BLaER1 (cell line): Measurements from ENCODE around the gene CLIC4.
"Not testable (repeated sequence)": the region's sequence is repeated elsewhere in the genome, so short reads cannot be mapped to it uniquely, and the experiment has no call there.

ENCODE experiments used
- H3K27ac ChIP-seq: shearing (Covaris generic); formaldehyde crosslinking; 2 replicates; pipeline ENCODE4 v1.8.1; 2022
- H3K27me3 ChIP-seq: shearing (Covaris generic); formaldehyde crosslinking; 2 replicates; pipeline ENCODE4 v1.8.1; 2022
- H3K36me3 ChIP-seq: shearing (Covaris generic); formaldehyde crosslinking; 2 replicates; pipeline ENCODE4 v1.8.1; 2022
- H3K4me1 ChIP-seq: shearing (Covaris generic); formaldehyde crosslinking; 2 replicates; pipeline ENCODE4 v1.8.1; 2022
- H3K4me2 ChIP-seq: shearing (Covaris generic); formaldehyde crosslinking; 2 replicates; pipeline ENCODE4 v1.8.1; 2022
- H3K4me3 ChIP-seq: shearing (Covaris generic); formaldehyde crosslinking; 2 replicates; pipeline ENCODE4 v1.8.1; 2022
- H3K9ac ChIP-seq: shearing (Covaris generic); formaldehyde crosslinking; 2 replicates; pipeline ENCODE4 v1.8.1; 2022
- H3K9me3 ChIP-seq: shearing (Covaris generic); formaldehyde crosslinking; 2 replicates; pipeline ENCODE4 v1.8.1; 2022
- H4K20me1 ChIP-seq: shearing (Covaris generic); formaldehyde crosslinking; 2 replicates; pipeline ENCODE4 v1.8.1; 2022
- Cebpa-rat ChIP-seq: shearing (Covaris generic); IDR thresholded peaks from 2 replicates; pipeline ENCODE4 v1.8.1; 2022

CLIC4 gene

DNA sequence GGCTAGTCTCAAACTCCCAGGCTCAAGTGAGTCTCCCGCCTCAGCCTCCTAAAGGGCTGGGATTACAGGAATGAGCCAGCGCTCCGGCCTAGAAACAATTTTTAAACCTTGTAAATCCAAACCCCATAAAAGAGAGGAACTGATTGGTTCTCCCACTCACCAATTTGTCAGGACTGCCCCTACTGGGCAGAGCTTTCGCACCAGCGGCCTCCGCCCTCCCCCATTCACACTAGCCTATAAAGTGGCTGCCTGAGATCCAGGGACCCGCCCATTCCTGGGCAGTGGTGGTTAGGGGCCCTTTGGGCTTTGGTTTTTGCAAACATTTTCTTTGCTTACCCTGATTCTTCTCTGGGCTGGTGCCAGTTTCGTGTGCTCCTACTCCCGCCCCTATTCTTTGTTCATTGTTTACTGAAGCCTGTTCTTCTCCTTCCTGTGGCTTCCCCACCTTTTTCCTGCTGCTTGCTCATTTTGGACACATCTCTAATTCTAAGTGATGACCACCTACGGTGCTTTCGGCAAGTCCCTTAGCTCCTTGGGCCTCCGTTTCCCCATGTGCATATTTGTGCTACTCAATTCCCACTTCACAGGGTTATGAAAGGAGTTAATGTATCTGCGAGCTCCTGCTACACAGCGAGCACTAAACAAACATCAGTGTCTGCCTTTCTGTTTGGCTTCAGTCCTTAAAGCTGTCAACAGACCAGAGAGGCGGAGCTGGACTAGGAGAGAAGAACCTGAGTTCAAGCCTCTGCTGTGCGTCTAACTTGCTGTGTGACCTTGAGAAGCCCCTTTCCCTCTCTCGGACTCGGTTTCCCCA lies 39.8 kb upstream of the CLIC4 start:
- Histone ChIP-seq H3K9ac (peak overlapping the region; percentile 38; the same call in 1 of the 2 replicates), H3K4me1 (peaks cover 55% of the 10 kb centered on the region), H3K4me3 (peak overlapping the region; percentile 44; the same call in 1 of the 2 replicates), H3K4me2 (peak overlapping the region; percentile 83), H3K27me3 (no peaks in the 10 kb centered on the region), H3K36me3 (no peaks in the 10 kb centered on the region), H3K9me3 (no peaks in the 10 kb centered on the region), H3K27ac (peak overlapping the region; percentile 67), H4K20me1 (no peaks in the 10 kb centered on the region)
- no peak for TF ChIP-seq Cebpa-rat

DNA sequence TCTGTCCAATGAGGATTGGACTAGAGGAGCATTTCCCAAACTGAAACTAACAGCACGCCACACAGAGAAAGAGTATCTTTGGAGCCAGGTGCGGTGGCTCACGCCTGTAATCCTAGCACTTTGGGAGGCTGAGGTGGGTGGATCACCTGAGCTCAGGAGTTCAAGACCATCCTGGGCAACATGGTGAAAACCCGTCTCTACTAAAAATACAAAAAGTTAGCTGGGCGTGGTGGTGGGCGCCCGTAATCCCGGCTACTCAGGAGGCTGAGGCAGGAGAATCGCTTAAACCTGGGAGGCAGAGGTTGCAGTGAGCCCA lies 39.2 kb upstream of the CLIC4 start:
- not testable (repeated sequence) for H3K27me3 ChIP-seq, H3K36me3 ChIP-seq, H4K20me1 ChIP-seq, H3K9ac ChIP-seq, H3K9me3 ChIP-seq
- H3K27ac ChIP-seq, result peak overlapping the region; percentile 47; the same call in 1 of the 2 replicates
- H3K4me2 ChIP-seq, result peak overlapping the region; percentile 83
- peaks cover 53% of the 10 kb centered on the region for H3K4me1 ChIP-seq
- H3K4me3 ChIP-seq, result peak overlapping the region; percentile 44; the same call in 1 of the 2 replicates

DNA sequence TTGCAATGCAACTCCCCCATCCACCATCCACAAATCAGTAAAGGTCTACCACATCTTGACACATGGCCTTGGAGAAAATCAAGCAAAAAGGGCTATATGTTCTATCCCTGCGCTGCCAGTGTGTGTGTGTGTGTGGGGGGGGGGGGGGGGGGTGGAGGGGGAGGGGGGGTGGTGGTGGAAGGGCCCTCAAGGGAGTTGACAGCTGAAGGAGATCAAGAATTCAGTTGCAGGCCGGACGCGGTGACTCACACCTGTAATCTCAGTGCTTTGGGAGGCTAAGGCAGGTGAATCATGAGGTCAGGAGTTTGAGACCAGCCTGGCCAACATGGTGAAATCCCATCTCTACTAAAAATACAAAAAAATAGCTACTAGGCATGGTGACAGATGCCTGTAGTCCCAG lies 37.6 kb upstream of the CLIC4 start:
- H3K4me3 ChIP-seq, result no peak overlapping the region
- no peak overlapping the region for H3K27ac ChIP-seq
- H3K4me2 ChIP-seq, result peak overlapping the region; percentile 83
- no peak overlapping the region for H3K9ac ChIP-seq
- no peak for TF ChIP-seq Cebpa-rat
- H3K4me1 ChIP-seq, result peaks cover 53% of the 10 kb centered on the region
- no peaks in the 10 kb centered on the region for H3K9me3 ChIP-seq
- no peaks in the 10 kb centered on the region for H3K27me3 ChIP-seq
- no peaks in the 10 kb centered on the region for H4K20me1 ChIP-seq
- no peaks in the 10 kb centered on the region for H3K36me3 ChIP-seq

DNA sequence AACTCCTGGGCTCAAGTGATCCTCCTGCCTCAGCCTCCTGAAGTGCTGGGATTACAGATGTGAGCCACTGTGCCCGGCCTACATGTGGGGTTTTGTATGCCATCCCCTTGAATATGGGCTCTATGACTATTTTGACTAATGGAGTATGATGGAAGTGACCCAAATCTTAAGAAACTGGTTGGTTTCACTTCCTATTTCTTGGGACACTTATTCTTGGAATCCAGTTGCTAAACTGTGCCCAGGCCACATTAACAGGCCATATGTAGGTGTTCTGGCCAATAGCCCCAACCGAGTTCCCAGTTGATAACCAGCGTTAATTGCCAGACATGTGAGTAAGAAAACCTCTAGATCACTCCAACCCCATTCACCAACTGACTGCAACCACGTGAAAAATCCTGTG lies 36.3 kb upstream of the CLIC4 start:
- no peaks in the 10 kb centered on the region for H4K20me1 ChIP-seq
- no peaks in the 10 kb centered on the region for H3K27me3 ChIP-seq
- no peak overlapping the region for H3K27ac ChIP-seq
- H3K36me3 ChIP-seq, result no peaks in the 10 kb centered on the region
- H3K4me1 ChIP-seq, result peaks cover 53% of the 10 kb centered on the region
- no peak for TF ChIP-seq Cebpa-rat
- no peak overlapping the region for H3K4me3 ChIP-seq
- no peaks in the 10 kb centered on the region for H3K9me3 ChIP-seq
- no peak overlapping the region for H3K9ac ChIP-seq
- H3K4me2 ChIP-seq, result peak overlapping the region; percentile 45

DNA sequence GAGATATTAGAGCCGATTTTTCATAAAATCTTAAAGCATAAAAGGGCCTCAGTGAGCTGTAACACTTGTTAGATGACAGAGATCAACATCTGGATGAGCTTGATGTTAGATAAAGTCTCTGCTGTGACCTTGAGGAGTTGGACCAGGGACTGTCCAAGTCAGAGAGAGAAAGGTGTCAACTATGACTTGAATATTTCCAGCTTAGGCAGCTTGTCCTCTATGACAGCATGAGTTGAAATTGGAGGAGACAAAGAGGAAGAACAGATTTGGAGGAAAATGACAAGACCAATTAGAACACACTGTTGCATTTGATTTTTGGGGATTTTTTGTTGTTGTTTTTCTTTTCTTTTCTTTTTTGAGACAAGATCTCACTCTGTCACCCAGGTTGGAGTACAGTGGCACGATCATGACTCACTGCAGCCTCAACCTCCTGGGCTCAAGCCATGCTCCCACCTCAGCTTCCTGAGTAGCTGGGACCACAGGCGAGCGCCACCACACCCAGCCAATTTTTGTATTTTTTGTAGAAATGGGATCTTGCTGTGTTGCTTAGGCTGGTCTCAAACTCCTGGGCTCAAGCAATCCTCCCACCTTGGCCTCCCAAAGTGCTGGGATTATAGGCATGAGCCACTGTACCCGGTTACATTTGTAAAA lies 35.3 kb upstream of the CLIC4 start:
- peaks cover 46% of the 10 kb centered on the region for H3K4me1 ChIP-seq
- H3K4me3 ChIP-seq, result no peak overlapping the region
- no peak overlapping the region for H3K9ac ChIP-seq
- TF ChIP-seq Cebpa-rat, result no peak
- H3K27me3 ChIP-seq, result no peaks in the 10 kb centered on the region
- H3K27ac ChIP-seq, result no peak overlapping the region
- no peaks in the 10 kb centered on the region for H4K20me1 ChIP-seq
- H3K36me3 ChIP-seq, result no peaks in the 10 kb centered on the region
- no peak overlapping the region for H3K4me2 ChIP-seq
- H3K9me3 ChIP-seq, result no peaks in the 10 kb centered on the region

DNA sequence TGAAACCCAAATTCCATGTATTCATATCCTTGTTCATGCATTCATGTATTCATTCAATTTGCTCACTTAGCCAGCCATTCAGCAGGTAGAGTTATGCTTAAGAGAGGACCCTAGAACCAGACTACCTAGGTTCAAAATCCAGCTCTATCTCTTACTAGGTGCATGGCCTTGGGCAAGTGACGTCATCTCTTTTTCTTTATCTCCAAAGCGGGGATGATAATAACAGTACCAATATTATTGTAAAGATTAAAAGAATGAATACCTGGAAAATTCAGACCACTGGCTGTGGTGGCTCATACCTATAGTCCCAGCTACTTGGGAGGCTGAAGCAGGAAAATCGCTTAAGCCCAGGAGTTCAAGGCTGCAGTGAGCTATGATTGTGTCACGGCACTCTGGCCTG lies 33.9 kb upstream of the CLIC4 start:
- Histone ChIP-seq H3K4me2 (no peak overlapping the region), H3K9ac (no peak overlapping the region), H3K9me3 (no peaks in the 10 kb centered on the region), H4K20me1 (no peaks in the 10 kb centered on the region), H3K36me3 (no peaks in the 10 kb centered on the region), H3K27me3 (no peaks in the 10 kb centered on the region), H3K4me1 (peaks cover 32% of the 10 kb centered on the region), H3K4me3 (no peak overlapping the region), H3K27ac (no peak overlapping the region)
- TF ChIP-seq Cebpa-rat, result no peak

DNA sequence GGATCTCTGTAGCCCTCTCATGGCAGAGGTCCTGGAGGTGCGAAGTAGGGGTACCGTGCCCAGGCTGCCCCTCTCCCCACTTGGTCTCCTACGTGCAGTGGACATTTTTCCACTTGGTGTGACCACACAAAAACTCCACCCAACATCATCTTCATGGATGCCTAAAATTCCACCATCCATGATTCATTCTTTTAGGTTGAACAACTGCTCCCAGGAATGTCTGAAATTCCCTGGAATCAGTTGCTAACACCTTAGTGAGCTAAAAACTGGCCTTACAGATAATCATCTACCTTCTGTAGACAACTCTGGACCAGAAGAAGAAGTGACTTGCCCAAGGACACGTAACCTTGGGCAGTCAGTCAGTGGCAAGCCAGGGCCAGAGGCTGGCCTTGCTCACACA lies 32.1 kb upstream of the CLIC4 start:
- Histone ChIP-seq H4K20me1 (no peaks in the 10 kb centered on the region), H3K36me3 (no peaks in the 10 kb centered on the region), H3K27ac (no peak overlapping the region), H3K27me3 (no peaks in the 10 kb centered on the region), H3K4me1 (peaks cover 14% of the 10 kb centered on the region), H3K4me2 (no peak overlapping the region), H3K9ac (no peak overlapping the region), H3K9me3 (no peaks in the 10 kb centered on the region), H3K4me3 (no peak overlapping the region)
- TF ChIP-seq Cebpa-rat, result no peak

DNA sequence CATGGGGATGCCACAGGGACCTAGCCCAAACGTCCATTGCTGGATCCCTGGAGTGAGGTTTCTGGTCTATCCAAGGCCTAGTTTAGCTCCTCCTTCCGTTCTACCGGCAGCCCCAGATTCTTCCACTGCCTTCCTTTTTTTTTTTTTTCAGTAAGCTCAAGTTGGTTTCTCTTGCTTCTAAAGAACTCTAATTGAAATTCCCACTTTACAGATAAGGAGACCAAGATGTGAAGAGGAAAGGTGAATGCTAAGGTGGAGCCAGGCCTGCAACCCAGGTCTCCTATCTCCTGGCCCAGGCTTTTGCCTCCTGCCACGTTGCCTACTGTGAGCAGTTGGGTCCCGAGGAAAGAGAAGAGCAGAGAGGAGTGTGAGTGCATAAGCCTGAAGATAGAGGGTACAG lies 31.5 kb upstream of the CLIC4 start:
- Histone ChIP-seq H3K36me3 (no peaks in the 10 kb centered on the region), H3K27ac (no peak overlapping the region), H3K4me1 (peaks cover 9% of the 10 kb centered on the region), H3K4me3 (no peak overlapping the region), H3K4me2 (no peak overlapping the region), H3K9me3 (no peaks in the 10 kb centered on the region), H4K20me1 (no peaks in the 10 kb centered on the region), H3K9ac (no peak overlapping the region), H3K27me3 (no peaks in the 10 kb centered on the region)
- TF ChIP-seq Cebpa-rat, result no peak

DNA sequence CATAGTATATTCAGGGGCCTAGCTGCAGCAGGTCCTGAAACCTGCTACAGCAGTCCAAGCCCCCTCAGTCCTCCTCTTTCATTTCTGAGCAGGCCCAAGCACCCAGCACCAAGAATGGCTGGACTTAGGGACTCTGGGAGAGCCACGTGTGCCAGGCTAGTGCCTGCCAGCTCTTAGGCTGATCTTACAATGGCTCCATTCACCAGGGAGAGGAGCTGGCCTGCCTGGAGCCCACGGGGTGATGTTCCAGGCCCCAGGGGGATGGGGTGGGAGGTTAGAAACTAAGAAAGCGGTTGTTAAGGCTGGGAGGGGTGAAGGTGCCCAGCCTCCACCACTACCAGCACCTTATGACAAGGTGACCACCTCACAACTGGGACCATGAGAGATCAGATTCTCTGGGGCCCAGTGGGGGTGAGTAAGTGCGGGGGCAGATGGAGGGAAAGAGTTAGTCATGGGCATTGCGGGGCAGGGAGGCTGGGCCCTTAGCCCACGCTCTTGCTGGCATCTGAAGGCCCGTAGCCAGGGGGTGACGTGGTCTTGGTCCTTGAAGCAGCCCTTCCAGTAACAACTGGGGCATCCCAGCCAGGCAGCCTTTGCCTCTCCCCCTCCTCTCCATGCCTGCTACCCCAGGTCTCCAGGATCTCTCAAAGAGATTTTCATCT lies 30.3 kb upstream of the CLIC4 start:
- Histone ChIP-seq H3K27ac (no peak overlapping the region), H3K4me2 (no peak overlapping the region), H3K9me3 (no peaks in the 10 kb centered on the region), H3K27me3 (no peaks in the 10 kb centered on the region), H3K36me3 (no peaks in the 10 kb centered on the region), H4K20me1 (no peaks in the 10 kb centered on the region), H3K4me1 (0 out of 2 replicates have a peak, but pooled peaks cover 4% of the 10 kb centered on the region), H3K9ac (no peak overlapping the region), H3K4me3 (no peak overlapping the region)
- TF ChIP-seq Cebpa-rat, result no peak

DNA sequence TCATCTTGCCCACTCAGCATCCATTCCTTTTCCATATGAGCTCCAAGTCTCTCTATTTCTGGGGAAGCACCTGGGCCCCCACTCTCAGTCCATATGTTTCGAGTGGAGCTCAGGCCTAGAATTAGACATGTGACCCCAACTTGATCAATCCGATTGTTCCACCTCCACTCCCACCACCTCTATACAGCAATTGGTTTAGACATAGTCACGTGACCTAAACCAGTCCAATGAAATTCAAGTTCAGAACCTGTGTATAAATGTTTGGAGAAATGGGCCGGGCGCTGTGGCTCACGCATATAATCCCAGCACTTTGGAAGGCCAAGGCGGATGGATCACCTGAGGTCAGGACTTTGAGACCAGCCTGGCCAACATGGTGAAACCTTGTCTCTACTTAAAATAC lies 29.6 kb upstream of the CLIC4 start:
- Histone ChIP-seq H4K20me1 (no peaks in the 10 kb centered on the region), H3K9me3 (no peaks in the 10 kb centered on the region), H3K4me1 (no peaks in the 10 kb centered on the region), H3K27me3 (no peaks in the 10 kb centered on the region), H3K9ac (no peak overlapping the region), H3K4me3 (no peak overlapping the region), H3K36me3 (no peaks in the 10 kb centered on the region), H3K27ac (no peak overlapping the region), H3K4me2 (no peak overlapping the region)
- TF ChIP-seq Cebpa-rat, result no peak
